Astrocyte (in vitro differentiated cells and primary cell): ENCODE data around the gene RNASE9. TPM values are rescaled to one million over a fixed set of nuclear protein-coding genes. Genes with fewer than 3 reads are reported as not detected.
"Not testable (repeated sequence)": the region's sequence is repeated elsewhere in the genome, so short reads cannot be mapped to it uniquely, and the experiment has no call there.

Experiments
- DNase-seq: peaks from one replicate; pipeline ENCODE4 v3.0.0-alpha.2; 2010; ENCODE audit warnings: low read depth
- FAIRE-seq: peaks from 2 replicates; lab custom pipeline; 2011; peaks lifted over from hg19 to GRCh38; lab: Jason Lieb, UNC
- H2AFZ ChIP-seq: 2 replicates; pipeline ENCODE4 v1.6.0; 2012; ENCODE audit warnings: low read depth, low read length, inconsistent platforms
- H3K27ac ChIP-seq: 2 replicates; pipeline ENCODE4 v1.5.1; 2011; ENCODE audit warnings: low read depth, low read length, inconsistent platforms
- H3K27me3 ChIP-seq: 2 replicates; pipeline ENCODE4 v1.6.0; 2011; ENCODE audit warnings: low read length, inconsistent platforms; ENCODE audit not compliant: insufficient read depth
- H3K36me3 ChIP-seq: 2 replicates; pipeline ENCODE4 v1.5.1; 2011; ENCODE audit warnings: low read length, inconsistent platforms; ENCODE audit not compliant: insufficient read depth
- H3K4me1 ChIP-seq: 2 replicates; pipeline ENCODE4 v1.5.1; 2011; ENCODE audit warnings: low read length, inconsistent platforms; ENCODE audit not compliant: insufficient read depth
- H3K4me2 ChIP-seq: 2 replicates; pipeline ENCODE4 v1.6.0; 2012; ENCODE audit warnings: low read length, inconsistent platforms
- H3K4me3 ChIP-seq: 2 replicates; pipeline ENCODE4 v1.5.1; 2011; ENCODE audit warnings: low read depth, mild to moderate bottlenecking, low read length, inconsistent platforms; ENCODE audit not compliant: insufficient read depth
- H3K79me2 ChIP-seq: 2 replicates; pipeline ENCODE4 v1.6.0; 2012; ENCODE audit warnings: mild to moderate bottlenecking, low read length, inconsistent platforms; ENCODE audit not compliant: insufficient read depth
- H3K9ac ChIP-seq: 2 replicates; pipeline ENCODE4 v1.6.0; 2012; ENCODE audit warnings: mild to moderate bottlenecking, low read length, inconsistent platforms
- H3K9me3 ChIP-seq: 2 replicates; pipeline ENCODE4 v1.5.1; 2012; ENCODE audit warnings: low read depth, mild to moderate bottlenecking, low read length, inconsistent platforms; ENCODE audit not compliant: insufficient read depth
- H4K20me1 ChIP-seq: 2 replicates; pipeline ENCODE4 v1.6.0; 2012; ENCODE audit warnings: low read length, inconsistent platforms; ENCODE audit not compliant: insufficient read depth
- H3K27ac Mint-ChIP-seq: one replicate; pipeline ENCODE4 v1.8.0; 2021; ENCODE audit warnings: mild to moderate bottlenecking, mixed read lengths; ENCODE audit not compliant: unreplicated experiment
- H3K27me3 Mint-ChIP-seq: one replicate; pipeline ENCODE4 v1.8.0; 2021; ENCODE audit warnings: low read depth, mixed read lengths; ENCODE audit not compliant: unreplicated experiment
- H3K36me3 Mint-ChIP-seq: one replicate; pipeline ENCODE4 v1.8.0; 2021; ENCODE audit warnings: low read depth, mixed read lengths; ENCODE audit not compliant: unreplicated experiment
- H3K4me1 Mint-ChIP-seq: one replicate; pipeline ENCODE4 v1.8.0; 2021; ENCODE audit warnings: low read depth, mixed read lengths; ENCODE audit not compliant: unreplicated experiment
- H3K4me3 Mint-ChIP-seq: one replicate; pipeline ENCODE4 v1.8.0; 2021; ENCODE audit warnings: mild to moderate bottlenecking, moderate library complexity, mixed read lengths; ENCODE audit not compliant: unreplicated experiment
- H3K9me3 Mint-ChIP-seq: one replicate; pipeline ENCODE4 v1.8.0; 2021; ENCODE audit warnings: mild to moderate bottlenecking, mixed read lengths; ENCODE audit not compliant: unreplicated experiment
- EZH2 ChIP-seq: IDR thresholded peaks from 2 replicates; pipeline ENCODE4 v1.6.1; 2012; ENCODE audit warnings: mild to moderate bottlenecking, low read length, inconsistent platforms; ENCODE audit not compliant: insufficient read depth
- total RNA-seq: library from RNA; stranded (reverse); gene quantifications from 2 replicates; pipeline ENCODE4 v1.2.1, GENCODE V29; 2021
- TF ChIP-seq, protein P1 (sequence below): IDR thresholded peaks from 2 replicates; pipeline ENCODE4 v1.5.1; 2011; ENCODE audit warnings: low read depth, mild to moderate bottlenecking, inconsistent platforms, low read length, moderate library complexity; ENCODE audit not compliant: insufficient read depth

Gene RNASE9
- total RNA-seq, 1 donor from 2014 or later, result not detected

DNA sequence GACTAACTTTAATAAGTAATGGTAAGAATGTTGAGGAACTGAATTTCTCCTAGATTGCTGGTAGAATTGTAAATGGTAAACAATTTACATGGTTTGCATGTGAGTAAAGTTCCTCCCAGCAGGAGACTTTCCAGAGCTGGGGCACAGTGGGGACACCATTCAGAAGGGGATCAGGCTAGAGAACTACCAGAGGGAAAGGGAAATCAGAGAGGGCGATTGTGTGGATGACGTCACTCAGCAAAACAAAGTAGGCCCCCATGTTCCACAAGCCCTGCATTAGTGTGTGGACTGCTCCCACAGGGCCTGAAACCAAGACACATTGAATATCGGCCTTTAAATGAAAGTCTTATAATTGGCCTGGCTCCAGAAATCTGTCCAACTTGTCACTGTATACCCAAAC is 17.5 kb upstream of the RNASE9 start:
- Histone ChIP-seq H3K79me2 (no peaks in the 10 kb centered on the region), H3K36me3 (no peaks in the 10 kb centered on the region), H4K20me1 (no peaks in the 10 kb centered on the region), H3K9ac (no peak overlapping the region), H3K4me3 (no peak overlapping the region), H3K27me3 (no peaks in the 10 kb centered on the region), H3K4me1 (no peaks in the 10 kb centered on the region), H3K27ac (no peak overlapping the region), H3K4me2 (no peak overlapping the region), H2AFZ (no peak overlapping the region), H3K9me3 (no peaks in the 10 kb centered on the region)
- H3K27ac Mint-ChIP-seq, result no peak overlapping the region
- DNase-seq, result no peak
- FAIRE-seq, result no peak
- H3K4me3 Mint-ChIP-seq, result no peak overlapping the region
- no peak for TF ChIP-seq EZH2
- TF ChIP-seq, protein P1, sequence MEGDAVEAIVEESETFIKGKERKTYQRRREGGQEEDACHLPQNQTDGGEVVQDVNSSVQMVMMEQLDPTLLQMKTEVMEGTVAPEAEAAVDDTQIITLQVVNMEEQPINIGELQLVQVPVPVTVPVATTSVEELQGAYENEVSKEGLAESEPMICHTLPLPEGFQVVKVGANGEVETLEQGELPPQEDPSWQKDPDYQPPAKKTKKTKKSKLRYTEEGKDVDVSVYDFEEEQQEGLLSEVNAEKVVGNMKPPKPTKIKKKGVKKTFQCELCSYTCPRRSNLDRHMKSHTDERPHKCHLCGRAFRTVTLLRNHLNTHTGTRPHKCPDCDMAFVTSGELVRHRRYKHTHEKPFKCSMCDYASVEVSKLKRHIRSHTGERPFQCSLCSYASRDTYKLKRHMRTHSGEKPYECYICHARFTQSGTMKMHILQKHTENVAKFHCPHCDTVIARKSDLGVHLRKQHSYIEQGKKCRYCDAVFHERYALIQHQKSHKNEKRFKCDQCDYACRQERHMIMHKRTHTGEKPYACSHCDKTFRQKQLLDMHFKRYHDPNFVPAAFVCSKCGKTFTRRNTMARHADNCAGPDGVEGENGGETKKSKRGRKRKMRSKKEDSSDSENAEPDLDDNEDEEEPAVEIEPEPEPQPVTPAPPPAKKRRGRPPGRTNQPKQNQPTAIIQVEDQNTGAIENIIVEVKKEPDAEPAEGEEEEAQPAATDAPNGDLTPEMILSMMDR, result no peak
- H3K9me3 Mint-ChIP-seq, result no peaks in the 10 kb centered on the region
- no peaks in the 10 kb centered on the region for H3K4me1 Mint-ChIP-seq
- H3K27me3 Mint-ChIP-seq, result peaks cover 4% of the 10 kb centered on the region
- no peaks in the 10 kb centered on the region for H3K36me3 Mint-ChIP-seq

DNA sequence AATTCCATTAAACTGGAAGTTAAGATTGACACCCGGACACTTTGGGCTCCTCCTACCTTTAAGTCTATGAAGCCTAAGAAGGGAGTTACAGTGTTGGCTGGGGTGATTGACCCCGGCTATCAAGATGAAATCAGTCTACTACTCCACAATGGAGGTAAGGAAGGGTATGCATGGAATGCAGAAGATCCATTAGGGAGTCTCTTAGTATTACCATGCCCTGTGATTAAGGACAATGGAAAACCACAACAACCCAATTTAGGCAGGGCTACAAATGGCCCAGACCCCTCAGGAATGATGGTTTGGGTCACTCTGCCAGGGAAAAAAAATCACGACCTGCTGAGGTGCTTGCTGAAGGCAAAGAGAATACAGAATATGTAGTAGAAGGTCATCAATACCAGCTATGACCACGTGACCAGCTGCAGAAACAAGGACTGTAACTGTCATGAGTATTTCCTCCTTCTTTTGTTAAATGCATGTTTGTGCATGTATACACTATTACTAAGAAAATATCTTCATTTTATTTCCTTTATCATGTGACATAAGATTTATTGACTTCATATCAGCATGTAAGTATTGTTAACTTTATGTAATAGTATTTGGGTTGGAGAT is 11.6 kb upstream of the RNASE9 start:
- FAIRE-seq, result not testable (repeated sequence)

DNA sequence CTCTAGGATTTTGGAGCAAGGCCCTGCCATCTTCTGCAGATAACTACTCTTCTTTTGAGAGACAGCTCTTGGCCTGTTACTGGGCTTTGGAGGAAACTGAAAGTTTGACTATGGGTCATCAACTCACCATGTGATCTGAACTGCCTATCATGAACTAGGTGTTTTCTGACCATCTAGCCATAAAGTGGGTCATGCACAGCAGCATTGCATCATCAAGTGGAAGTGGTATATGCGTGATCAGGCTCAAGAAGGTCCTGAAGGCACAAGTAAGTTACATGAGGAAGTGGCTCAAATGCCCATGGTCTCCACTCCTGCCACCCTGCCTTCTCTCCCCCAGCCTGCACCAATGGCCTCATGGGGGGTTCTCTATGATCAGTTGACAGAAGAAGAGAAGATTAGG is 9.9 kb upstream of the RNASE9 start:
- not testable (repeated sequence) for FAIRE-seq

More for the DNA sequence above, 11.6 kb upstream of the RNASE9 start:
- H2AFZ ChIP-seq, H3K36me3 Mint-ChIP-seq, H3K27ac ChIP-seq, H3K27me3 Mint-ChIP-seq, H3K27me3 ChIP-seq, H3K4me3 ChIP-seq, DNase-seq, H3K9ac ChIP-seq, H3K4me1 Mint-ChIP-seq, H3K79me2 ChIP-seq, H3K36me3 ChIP-seq, H3K4me1 ChIP-seq, H3K4me2 ChIP-seq, H4K20me1 ChIP-seq, H3K9me3 ChIP-seq, H3K4me3 Mint-ChIP-seq, H3K27ac Mint-ChIP-seq: not testable (repeated sequence)
- H3K9me3 Mint-ChIP-seq, result peaks cover 20% of the 10 kb centered on the region

DNA sequence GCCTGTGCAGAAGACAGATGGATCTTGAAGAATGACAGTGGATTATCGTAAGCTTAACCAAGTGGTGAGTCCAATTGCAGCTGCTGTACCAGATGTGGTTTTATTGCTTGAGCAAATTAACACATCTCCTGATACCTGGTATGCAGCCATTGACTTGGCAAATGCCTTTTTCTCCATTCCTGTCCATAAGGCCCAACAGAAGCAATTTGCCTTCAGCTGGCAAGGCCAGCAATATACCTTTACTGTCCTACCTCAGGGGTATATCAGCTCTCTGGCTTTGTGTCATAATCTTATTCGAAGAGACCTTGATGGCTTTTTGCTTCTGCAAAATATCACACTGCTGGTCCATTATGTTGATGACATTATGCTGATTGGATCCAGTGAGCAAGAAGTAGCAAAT is 9.0 kb upstream of the RNASE9 start:
- H3K9me3 ChIP-seq, H3K4me1 ChIP-seq, H2AFZ ChIP-seq, H3K36me3 Mint-ChIP-seq, H3K27ac ChIP-seq, H3K27me3 Mint-ChIP-seq, H4K20me1 ChIP-seq, H3K27me3 ChIP-seq, H3K9ac ChIP-seq, H3K36me3 ChIP-seq, FAIRE-seq, DNase-seq, H3K4me3 Mint-ChIP-seq, H3K79me2 ChIP-seq, H3K27ac Mint-ChIP-seq, H3K4me1 Mint-ChIP-seq, H3K4me2 ChIP-seq, H3K4me3 ChIP-seq: not testable (repeated sequence)
- H3K9me3 Mint-ChIP-seq, result peaks cover 22% of the 10 kb centered on the region

More for the DNA sequence above, 9.9 kb upstream of the RNASE9 start:
- not testable (repeated sequence) for H3K27ac Mint-ChIP-seq, DNase-seq, H3K27me3 ChIP-seq, H3K79me2 ChIP-seq, H3K4me3 ChIP-seq, H3K36me3 ChIP-seq, H3K9me3 ChIP-seq, H3K9ac ChIP-seq, H3K4me2 ChIP-seq, H3K36me3 Mint-ChIP-seq, H3K27ac ChIP-seq, H3K27me3 Mint-ChIP-seq, H4K20me1 ChIP-seq, H2AFZ ChIP-seq, H3K4me1 ChIP-seq, H3K4me3 Mint-ChIP-seq, H3K4me1 Mint-ChIP-seq
- peaks cover 22% of the 10 kb centered on the region for H3K9me3 Mint-ChIP-seq
